Stimulated activated CD4-positive, alpha-beta T cell treated with anti-CD3 and anti-CD28 coated beads, Interleukin-2, amount 100 ng/mL, for 4 hours (primary cell): Measurements from ENCODE around the gene NOXA1.

Source experiments
- DNase-seq: peaks from one replicate; pipeline ENCODE4 v3.0.0-alpha.2; 2020; ENCODE audit warnings: low read depth

The NOXA1 gene

GRCh38 chr9:137427454-137428310 is 4.5 kb downstream of the NOXA1 start:
- no peak for DNase-seq

GRCh38 chr9:137428311-137428630 is 5.1 kb downstream of the NOXA1 start:
- no peak for DNase-seq

GRCh38 chr9:137428841-137429545 is 5.8 kb downstream of the NOXA1 start:
- no peak for DNase-seq

- no peak for DNase-seq
These were observed 6.3 kb downstream of the NOXA1 start for GRCh38 chr9:137429546-137429890.

GRCh38 chr9:137429974-137430722 is 7.0 kb downstream of the NOXA1 start:
- no peak for DNase-seq

- no peak for DNase-seq
These were observed 7.7 kb downstream of the NOXA1 start for GRCh38 chr9:137430723-137431415.

GRCh38 chr9:137431416-137431931 is 8.3 kb downstream of the NOXA1 start:
- DNase-seq = no peak

- DNase-seq = no peak
These were observed 9.6 kb downstream of the NOXA1 start for GRCh38 chr9:137432687-137433348.

- DNase-seq = no peak
These were observed 10.2 kb downstream of the NOXA1 start for GRCh38 chr9:137433349-137433915.

GRCh38 chr9:137433916-137434431 is 10.8 kb downstream of the NOXA1 start:
- no peak for DNase-seq

GRCh38 chr9:137434498-137435380 is 11.5 kb downstream of the NOXA1 start:
- DNase-seq = no peak

- DNase-seq = no peak
These were observed 12.2 kb downstream of the NOXA1 start for GRCh38 chr9:137435381-137435891.

- no peak for DNase-seq
These were observed 13.0 kb downstream of the NOXA1 start for GRCh38 chr9:137435980-137436760.

GRCh38 chr9:137436761-137437600 is 13.8 kb downstream of the NOXA1 start:
- DNase-seq = no peak

GRCh38 chr9:137437691-137438590 is 14.7 kb downstream of the NOXA1 start:
- no peak for DNase-seq

- DNase-seq = no peak
These were observed 15.5 kb downstream of the NOXA1 start for GRCh38 chr9:137438591-137439157.
